PC-9 (cell line): ENCODE measurements around the gene NR3C1.

ENCODE experiments used
- EZH2 ChIP-seq: fragments of 200-600 bp; sonication (generic); IDR thresholded peaks from 2 replicates; pipeline ENCODE4 v1.8.0; 2017; ENCODE audit warnings: antibody characterized with exemption, low read depth
- TF ChIP-seq, protein P1 (sequence below): fragments of 200-600 bp; sonication (generic); conservative IDR thresholded peaks from 2 replicates; pipeline ENCODE4 v1.6.1; 2017; ENCODE audit warnings: mixed run types, antibody characterized with exemption, mild to moderate bottlenecking, moderate library complexity

DNA sequence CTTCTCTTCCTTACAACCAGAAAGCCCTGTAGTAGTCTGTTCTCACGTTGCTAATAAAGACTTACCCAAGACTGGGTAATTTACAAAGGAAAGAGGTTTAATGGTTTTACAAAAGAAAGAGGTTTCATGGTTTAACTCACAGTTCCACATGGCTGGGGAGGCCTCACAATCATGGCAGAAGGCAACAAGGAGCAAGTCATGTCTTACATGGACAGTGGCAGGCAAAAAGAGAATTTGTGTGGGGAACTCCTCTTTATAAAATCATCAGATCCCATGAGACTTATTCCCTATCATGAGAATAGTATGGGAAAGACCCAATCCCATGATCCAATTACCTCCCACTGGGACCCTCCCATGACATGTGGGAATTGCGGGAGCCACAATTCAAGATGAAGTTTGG, 164.9 kb downstream of the NR3C1 start:
- TF ChIP-seq EZH2, result no peak
- TF ChIP-seq, protein P1, sequence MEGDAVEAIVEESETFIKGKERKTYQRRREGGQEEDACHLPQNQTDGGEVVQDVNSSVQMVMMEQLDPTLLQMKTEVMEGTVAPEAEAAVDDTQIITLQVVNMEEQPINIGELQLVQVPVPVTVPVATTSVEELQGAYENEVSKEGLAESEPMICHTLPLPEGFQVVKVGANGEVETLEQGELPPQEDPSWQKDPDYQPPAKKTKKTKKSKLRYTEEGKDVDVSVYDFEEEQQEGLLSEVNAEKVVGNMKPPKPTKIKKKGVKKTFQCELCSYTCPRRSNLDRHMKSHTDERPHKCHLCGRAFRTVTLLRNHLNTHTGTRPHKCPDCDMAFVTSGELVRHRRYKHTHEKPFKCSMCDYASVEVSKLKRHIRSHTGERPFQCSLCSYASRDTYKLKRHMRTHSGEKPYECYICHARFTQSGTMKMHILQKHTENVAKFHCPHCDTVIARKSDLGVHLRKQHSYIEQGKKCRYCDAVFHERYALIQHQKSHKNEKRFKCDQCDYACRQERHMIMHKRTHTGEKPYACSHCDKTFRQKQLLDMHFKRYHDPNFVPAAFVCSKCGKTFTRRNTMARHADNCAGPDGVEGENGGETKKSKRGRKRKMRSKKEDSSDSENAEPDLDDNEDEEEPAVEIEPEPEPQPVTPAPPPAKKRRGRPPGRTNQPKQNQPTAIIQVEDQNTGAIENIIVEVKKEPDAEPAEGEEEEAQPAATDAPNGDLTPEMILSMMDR, result no peak
